HG02623 (cell line): ENCODE measurements around the gene LSAMP.

Experiments used
- ATAC-seq: cut with Tn5 transposase; IDR thresholded peaks from one replicate; pipeline ENCODE4 v1.9.1; 2021; ENCODE audit warnings: moderate library complexity; ENCODE audit not compliant: unreplicated experiment

The LSAMP gene

DNA sequence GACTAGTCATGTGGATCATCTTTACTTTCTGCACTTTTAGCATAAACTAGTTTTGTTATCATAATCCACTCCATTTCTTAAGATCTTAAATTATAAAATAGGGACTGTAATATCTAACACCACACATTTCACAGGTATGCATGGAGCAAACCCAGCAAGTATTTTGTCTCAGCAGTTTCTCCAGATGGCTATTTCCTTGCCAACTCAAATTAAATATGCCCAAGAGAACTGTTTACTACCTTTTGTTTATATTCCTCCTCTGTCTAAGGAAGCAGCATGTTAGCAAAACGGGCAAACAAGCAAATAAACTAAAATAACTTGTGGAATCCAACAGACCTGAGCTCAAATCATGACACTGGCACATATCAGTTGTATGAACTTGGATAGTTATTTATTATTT is 379.8 kb downstream of the LSAMP start:
- ATAC-seq, result no peak

DNA sequence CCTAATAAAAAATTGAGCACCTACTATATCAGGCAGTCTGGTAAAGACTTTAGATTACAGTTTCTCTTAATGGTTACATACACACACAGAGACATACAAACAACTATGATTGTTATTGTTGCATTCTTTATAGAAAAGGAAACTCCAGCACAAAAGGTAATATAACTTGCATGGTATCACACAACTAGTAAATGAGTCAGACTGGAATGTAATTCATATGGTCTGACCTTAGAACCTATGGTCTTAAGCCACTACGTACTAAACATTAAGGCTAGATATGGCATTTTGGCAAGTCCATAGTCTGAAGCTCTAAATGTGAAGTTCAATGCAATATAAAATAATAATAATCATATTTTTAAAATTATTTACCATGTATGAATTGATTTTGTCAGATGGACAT is 380.6 kb downstream of the LSAMP start:
- ATAC-seq, result no peak

DNA sequence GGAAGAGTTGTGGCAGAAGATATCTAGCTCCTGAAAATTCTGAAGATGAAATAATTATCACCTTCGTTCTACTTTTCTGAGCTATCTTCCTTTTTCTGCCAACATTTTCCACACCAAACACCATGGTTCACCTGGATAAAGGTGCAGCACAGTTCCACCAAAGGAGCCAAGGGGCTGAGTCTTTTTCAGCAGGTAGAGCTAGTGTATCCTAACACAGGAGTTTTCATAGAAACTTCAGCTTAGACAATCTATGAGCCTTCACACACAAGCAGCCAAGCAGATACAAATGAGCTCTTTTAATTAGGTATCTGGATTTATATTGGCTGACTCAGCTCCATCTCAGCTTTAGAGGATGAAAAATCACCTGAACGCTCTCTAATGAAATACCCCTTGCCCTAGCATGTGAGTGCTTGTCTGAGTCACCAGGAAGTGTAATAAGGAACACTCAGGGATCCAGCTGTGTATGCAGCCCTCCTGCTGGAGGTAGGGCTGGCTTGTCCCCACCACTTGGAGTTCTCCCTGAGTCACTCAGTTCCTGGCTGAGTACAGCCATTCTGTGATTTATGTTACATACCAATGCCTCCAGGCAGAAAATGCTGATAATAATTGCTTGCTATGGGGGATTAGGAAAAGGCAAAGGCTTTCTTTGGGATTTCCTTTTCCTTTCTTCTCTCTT is 385.7 kb downstream of the LSAMP start:
- no peak for ATAC-seq

DNA sequence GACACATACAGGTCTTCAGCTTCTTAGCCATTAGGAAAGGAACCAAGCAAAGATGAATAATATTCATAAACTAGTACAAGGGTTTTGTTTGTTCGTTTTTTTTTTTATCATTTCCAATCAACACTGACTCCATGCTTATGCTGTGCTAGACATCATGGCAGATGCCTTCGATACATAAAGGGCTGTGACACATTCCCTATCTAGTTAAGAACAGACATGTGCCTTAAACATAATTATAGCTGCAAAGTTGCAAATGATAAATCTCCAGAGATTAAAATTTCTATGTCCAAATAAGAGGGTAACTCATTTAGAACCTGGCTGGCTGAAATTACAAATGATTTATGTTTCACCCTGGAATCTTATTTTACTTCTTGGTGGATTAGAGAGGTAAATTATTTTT is 386.4 kb downstream of the LSAMP start:
- no peak for ATAC-seq

DNA sequence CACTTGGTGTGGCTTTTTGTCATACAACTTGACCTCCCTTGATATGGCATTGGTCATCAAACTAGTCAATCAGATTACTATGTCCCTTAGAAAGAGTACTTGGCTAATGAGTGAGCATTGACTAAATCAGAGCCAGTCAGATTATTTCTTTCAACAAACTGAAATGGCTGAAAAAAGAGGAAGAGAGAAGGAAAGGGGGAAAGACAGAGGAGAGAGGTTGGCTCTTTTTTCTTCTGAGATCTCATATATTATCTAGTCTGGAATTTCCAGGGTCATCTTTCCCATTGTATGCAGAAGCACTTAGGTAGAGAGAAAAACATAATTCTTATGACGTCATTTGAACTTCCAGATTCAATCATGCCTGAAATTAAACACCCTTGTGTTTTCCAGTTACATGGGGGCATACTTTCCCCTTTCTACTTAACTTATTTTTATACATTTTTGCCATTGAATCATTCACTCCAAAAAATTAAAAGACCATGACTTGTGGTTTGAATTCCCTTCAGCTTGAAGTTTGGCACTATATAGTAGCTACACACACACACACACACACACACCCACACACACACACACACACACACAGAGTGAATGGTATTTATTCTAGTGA is 387.8 kb downstream of the LSAMP start:
- ATAC-seq, result no peak

DNA sequence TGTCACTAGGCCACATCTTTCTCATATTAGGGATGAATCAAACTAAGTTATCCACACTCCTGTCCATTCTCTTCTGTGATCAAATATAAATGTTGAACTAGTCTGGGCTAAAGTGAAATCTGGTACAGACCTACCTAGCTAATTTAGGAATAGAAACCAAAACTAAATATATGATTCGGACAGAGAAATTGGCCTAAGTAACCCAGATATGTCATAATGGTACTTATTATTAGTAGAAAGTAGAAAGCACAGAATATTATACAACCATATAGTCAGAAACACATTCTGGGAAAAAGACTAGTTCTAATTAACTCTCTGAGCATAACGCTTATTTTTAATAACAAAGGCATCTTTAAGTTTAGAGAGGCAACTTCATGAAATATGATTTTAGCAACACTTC is 389.0 kb downstream of the LSAMP start:
- peak; percentile 84 for ATAC-seq

DNA sequence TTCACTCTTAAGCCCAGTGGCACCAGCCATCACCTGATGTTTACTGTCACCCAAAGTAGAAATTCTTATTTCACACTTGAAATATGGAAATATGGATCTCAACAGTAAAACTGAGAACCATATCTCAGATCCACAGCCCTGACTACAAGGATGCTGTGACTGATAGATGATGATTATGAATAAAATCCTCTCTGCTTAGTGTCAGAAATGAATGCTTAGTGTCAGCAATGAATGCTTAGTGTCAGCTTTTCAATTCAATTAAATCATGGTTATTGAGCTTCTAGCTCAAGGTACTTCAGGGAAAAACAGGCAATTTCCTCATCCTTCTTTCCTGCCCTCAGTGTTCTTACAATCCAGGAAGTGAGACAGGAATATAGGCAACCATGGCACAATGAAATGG is 392.3 kb downstream of the LSAMP start:
- no peak for ATAC-seq

DNA sequence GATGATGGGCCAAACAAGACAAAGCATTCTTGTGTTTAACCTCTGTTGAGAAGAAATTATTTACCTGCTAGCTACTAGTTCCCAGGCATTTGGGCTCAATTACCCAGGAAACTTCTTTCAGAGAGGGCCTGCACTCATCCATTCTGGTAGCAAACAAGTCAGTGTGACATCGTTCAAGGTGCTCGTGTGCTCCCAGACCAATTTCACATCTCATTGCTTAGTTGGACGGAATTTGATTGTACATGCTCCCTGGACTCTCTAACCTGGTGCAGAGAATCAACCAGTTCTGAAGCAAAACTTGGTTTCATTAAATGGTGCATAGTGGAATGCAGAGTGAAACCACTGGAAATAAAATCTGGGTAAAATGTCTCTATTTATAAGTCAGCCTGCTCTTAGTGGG is 392.7 kb downstream of the LSAMP start:
- no peak for ATAC-seq

DNA sequence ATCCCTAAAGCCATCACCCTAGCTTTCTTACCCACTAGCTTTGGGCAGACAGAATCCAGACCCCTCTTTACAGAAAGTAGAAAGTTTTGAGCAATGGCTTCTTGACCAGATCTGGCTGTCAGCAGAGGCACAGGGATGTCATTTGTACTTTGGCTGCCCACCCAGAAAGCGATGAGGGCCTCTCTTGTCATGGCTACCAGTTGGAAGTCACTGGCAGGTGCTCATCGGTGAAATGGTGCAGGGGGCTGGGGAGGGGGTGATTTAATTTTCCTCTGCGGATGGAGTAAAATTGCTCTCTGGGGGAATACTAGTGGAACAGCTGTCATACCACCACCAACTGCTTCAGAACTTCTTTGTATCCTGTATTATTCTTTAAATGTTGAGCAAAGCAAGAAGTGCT is 393.7 kb downstream of the LSAMP start:
- no peak for ATAC-seq

DNA sequence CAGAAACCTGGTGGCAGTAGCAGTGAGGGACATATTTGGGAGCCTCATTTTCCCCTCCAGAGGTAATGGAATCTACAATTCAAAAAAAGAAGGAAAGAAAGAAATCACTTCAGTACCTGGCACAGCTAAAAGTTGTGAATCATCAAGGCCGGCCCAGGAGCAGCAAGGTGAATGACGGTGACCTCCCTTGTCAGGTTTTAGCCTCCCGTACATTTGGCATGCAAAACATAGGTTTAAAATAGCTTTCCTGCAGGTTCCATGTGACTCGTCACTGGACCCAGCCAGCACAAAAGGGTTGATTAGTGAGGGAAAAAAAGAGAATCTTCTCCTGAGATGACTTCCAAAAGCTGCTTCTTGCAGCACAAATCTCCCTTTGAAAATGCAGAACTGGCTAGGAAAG is 394.2 kb downstream of the LSAMP start:
- ATAC-seq, result peak; percentile 59

DNA sequence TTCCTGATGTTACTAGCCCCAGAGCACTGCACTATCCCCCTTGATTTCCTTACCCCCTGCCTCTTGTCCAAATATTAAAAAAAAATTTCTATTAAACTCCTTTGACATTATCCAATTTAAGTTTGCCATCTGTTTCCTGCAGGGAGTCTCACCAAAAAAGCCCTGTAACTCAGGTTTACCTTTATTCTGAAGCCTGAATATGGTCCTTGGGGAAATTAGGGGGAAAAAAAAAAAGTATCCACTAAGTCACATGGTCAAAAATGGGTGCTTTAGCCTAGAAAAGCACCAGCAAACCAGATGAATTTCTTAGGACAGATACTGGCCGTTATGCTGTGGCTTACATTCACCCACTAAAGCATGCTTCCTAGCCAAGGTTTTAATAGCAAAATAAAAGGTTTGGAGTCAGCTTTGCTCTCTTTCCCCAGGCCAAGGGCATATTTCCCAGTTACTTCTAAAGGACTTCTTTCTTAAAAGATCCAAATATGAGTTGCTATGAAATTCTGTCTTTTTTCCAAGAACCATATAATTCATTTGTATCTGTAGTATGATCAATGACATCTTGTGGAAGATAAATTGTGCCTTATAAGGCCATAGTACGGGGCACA is 394.9 kb downstream of the LSAMP start:
- no peak for ATAC-seq

DNA sequence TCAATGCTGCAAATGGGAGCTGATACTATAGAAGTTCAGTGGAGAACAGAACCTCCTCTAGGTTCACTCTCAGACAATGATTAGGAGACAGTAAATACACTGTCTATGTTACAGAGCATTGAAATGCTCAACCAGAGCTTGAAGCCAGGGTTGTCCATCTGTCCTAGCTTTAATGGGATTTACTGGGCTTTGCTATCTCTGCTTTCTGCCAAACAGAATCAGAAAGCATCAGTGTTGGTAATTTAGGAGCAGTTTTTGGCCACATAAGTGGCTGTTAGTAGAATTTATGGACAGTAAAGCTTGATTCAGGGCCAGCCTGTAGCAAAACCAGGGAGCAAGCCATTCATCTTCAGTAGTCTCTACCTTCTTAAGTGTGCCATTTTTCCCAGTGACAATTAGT is 396.3 kb downstream of the LSAMP start:
- no peak for ATAC-seq

DNA sequence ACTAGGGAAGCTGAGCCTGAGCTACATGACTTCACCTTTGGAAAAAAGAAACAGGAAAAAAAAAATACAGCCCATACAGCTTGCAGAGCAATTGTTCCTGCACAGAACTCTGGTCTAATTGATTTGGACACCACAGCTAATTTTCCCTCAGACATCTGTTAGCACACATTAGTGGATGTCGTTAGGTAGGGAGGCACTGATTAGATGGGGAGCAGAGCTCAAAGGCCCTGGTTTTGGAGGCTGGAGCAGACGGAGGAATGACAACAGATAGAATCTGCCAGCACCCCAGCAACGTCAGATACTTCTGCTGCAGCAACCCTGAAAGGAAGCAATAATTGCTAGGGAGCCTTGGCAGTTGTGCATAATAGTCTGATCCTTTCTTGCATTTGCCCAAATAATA is 398.9 kb downstream of the LSAMP start:
- ATAC-seq, result no peak

DNA sequence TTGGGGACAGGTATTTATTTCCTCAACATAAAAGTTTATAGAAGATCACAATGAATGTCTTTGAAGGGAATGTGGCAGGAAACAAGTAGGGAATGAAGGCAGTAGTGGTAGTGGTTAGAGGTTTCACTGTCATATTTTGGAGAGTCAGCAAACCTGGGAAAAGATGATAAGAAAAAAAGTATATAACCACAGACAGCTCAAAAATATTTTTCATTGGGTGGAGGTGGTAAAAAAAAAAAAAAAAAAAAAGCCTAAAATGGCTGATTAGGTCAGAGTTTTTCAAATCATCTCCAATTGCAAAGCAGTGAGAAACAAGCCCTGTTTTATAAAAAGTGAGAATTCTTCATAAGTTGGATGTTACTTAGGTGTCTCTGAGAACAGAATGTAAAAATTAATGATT is 400.0 kb downstream of the LSAMP start:
- ATAC-seq, result no peak

DNA sequence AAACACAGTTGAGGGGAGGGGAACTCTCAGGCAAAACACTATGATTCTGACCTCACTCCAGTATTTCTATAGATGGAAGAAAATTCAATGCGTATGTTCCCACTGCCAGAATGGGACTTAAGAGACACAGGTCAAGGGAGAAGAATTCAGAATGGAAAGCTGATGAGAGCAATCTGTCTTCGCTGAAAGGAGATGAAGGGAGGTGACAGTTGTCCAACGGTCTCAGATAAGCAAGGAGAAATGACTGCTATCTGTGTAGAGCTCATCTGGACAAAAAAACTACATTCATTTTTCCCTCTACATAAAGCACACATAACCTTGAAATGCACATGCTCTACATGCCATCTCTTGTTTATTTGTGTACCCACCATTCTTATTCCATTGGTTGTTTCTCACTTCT is 405.1 kb downstream of the LSAMP start:
- ATAC-seq, result no peak

DNA sequence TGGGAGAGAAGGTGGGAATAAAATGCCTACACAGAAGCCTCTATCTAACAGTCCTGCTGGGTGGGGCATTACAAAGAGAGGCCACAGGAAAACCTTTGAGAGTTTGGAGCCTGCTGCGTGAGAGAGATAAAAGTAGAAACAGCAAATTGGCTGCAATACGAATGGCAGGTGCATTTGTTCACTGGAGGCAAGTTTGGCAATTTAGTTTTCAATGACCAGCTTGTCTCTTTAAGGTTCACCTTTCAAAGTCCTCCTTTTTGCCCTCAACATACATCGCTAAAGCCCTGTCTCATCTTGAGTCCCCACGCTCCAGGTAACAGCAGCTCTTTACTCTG is 405.7 kb downstream of the LSAMP start:
- ATAC-seq, result no peak

DNA sequence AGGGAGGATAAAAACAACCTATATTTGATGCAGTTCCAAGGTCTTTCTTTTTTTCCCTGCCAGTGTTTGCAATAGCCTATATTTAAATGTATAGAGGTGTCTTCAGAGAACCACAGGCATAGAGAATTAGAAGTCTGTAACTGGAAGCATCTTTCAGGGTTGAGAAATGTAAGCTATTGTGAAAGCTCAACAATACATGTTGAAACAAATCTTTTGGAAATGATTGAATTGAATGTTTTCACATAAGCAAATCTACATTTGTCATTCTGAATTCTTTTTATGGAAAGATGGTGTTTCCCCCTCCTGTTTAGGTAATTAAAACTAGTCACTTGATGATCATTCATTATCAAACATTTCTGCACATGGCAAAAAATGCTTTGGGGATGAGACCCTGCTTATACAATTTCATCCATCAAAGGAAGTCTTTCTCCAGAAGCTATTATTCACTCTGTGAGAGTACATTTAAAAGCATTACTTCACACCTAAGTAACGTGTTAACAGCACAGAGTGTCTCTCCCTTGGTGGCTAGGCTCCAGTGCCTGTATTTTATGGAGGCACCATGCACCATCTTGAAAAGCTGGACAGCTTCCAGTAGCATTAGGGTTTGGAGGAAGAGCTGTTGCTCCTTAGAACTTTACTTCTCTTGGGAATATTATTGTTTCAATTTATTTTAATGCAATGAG is 406.2 kb downstream of the LSAMP start:
- ATAC-seq, result no peak

DNA sequence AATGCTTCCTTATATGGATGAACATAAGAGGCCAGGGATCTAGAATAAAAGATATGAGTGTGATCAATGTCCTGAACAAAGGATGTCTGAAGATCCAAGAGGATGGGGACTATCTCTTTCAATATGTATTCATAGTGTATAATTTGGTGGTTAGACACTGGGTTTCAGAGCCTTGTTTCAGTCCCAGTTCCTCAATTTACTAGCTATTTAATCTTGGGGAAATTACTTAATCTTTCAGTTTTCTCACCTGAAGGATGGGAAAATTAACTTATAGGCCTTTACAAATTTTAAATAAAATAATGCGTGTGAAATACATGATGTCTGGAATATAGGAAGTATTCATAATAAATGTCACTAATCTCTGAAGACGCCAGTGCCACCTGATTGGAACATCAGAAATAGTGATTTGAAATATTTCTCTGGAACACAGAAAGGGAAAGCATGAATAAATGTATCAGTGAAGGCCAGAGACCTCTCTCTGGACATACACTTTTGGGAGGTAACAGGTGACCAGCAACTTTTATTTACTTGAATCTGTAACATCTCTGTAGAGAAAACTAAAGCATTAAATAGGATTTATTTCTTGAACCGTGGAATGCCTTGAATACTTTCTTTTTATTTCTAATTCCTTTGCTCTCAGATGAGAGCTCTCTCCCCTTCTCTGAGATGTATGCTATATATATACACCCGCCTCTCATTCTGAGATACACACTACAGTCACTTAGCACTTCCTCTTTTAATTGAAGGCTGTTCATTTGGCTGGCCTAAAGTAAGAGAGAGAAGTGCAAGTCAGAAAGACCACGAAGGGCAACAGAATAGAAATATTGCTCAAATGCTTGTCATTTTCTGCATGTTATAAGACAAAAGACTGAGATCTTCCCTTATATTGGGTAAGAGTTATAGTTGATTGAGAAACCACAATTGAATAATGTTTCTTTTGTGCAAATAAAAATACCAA is 407.1 kb downstream of the LSAMP start:
- ATAC-seq, result peak; percentile 99

DNA sequence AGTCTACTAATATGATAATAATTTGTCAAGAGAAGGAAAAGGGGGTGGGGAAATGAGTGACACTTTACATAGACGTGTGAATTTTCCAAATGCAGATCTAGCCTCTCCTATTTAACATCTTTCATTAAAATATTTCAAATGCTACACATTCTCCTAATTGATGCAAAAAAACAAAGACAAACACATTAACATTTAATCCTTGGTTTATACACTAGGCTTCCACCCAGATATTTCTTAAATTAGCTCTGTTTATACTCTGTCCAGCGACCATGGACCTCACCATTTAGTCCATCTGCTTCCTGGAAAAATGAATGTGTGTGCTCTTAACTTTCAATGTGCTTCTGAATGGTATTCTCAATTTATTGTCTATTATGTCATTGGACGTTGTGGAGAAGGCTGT is 409.9 kb downstream of the LSAMP start:
- no peak for ATAC-seq

DNA sequence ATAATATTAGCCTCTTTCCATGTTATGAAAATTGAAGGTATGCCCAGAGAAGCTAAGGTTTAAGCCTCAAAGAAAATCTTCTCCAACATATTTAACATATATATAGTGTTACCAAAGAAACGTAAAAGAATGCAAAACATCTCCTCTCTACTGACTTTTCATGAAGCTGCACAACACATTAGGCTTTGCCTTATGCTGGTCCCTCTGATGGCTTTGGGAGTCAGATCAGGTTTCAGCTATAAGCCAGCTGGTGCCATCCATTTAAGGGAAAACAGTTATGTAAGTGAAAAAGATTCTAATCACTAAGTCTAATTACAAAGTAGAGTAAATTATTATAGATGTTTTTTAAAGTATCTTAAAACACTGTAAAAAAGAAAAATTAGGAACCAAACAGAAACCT is 410.5 kb downstream of the LSAMP start:
- ATAC-seq, result no peak

DNA sequence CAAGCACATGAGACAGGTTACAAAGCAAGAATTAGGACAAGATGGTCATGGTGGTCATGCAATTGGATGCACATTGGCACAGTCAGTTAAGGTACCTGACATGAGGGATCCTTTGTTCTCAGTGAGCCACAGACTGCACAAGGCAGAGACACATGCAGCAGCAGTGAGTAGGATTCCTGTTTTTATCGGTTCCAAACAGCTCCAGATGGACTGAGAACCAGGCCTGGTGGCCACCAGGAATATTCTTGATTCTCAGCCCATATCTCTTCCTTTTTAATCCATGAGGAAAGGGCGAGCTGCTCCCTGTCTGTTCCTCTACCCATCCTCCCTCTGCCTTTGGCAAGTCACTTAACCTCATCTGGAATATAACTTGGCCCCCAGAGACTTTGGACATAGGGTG is 411.2 kb downstream of the LSAMP start:
- ATAC-seq, result no peak
